Adipocyte (in vitro differentiated cells): ENCODE data around the gene AMBRA1.

Source experiments
- DNase-seq: peaks from one replicate; pipeline ENCODE4 v3.0.0-alpha.2; 2015; ENCODE audit warnings: low read depth
- H3K27me3 ChIP-seq: replicated peaks from 2 replicates; pipeline ENCODE4 v1.7.0; 2013; ENCODE audit warnings: mild to moderate bottlenecking, low read length, moderate library complexity; ENCODE audit not compliant: control insufficient read depth, insufficient read depth
- H3K36me3 ChIP-seq: 2 replicates; pipeline ENCODE4 v1.7.0; 2013; ENCODE audit warnings: low read length, mild to moderate bottlenecking, moderate library complexity; ENCODE audit not compliant: control insufficient read depth, insufficient read depth, severe bottlenecking
- H3K4me1 ChIP-seq: 2 replicates; pipeline ENCODE4 v1.7.0; 2013; ENCODE audit warnings: mild to moderate bottlenecking, low read length, moderate library complexity; ENCODE audit not compliant: control insufficient read depth, insufficient read depth
- H3K4me3 ChIP-seq: 2 replicates; pipeline ENCODE4 v1.7.0; 2013; ENCODE audit warnings: mild to moderate bottlenecking, low read length, moderate library complexity
- H3K9ac ChIP-seq: 2 replicates; pipeline ENCODE4 v1.7.0; 2013; ENCODE audit warnings: mild to moderate bottlenecking, low read length, moderate library complexity
- H3K9me3 ChIP-seq: 2 replicates; pipeline ENCODE4 v1.7.0; 2013; ENCODE audit warnings: mild to moderate bottlenecking, low read length, moderate library complexity; ENCODE audit not compliant: control insufficient read depth

Gene AMBRA1

DNA sequence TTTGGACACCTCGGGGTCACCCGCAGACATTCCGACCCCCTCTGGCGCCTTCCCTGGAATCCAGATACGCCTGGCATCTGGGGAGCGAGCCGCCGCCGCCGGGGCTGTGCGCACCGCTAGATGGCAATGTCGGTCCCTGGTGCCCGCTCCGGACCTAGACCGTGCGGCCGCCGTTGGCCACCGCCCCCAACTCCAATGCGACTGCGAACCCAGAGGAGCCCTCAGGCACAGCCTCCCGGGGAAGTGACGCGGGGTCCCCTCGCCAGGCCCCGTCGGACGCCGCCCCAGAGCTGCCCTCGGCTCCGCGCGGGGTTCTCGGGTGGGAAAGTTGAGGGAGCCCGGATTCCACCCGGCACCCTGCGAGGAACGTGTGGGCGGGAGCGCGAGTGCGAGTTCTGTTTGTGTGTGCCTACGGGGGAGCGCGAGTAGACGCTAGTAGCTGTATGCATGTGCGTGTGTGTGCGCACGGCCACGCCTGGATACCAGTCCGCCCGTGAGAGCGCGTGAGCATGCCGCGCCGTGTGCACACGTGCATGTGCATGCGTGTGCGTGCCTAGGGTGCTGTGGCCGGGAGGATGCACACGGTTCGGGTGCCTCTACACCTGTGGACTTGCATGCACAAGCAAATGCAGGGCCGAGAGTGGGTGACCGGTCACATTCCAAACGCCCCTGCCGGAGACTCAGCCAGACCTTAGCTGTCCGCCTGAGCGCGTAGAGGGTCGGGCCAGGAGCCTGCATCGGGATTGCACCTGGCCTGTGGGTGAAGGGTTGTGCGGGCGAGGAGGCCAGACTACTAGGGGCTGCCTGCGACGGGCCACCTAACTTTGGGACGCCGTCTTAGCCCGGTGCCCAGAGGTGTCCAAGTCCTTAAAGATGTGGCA, 204.1 kb downstream of the AMBRA1 start:
- peak overlapping the region; percentile 80 for H3K4me3 ChIP-seq
- H3K9me3 ChIP-seq = no peaks in the 10 kb centered on the region
- peaks cover 22% of the 10 kb centered on the region for H3K4me1 ChIP-seq
- H3K9ac ChIP-seq = no peak overlapping the region
- no peaks in the 10 kb centered on the region for H3K36me3 ChIP-seq
- H3K27me3 ChIP-seq = peaks cover 8% of the 10 kb centered on the region
- DNase-seq = peak; percentile 91

GRCh38 chr11:46388619-46389449, 205.0 kb downstream of the AMBRA1 start:
- Histone ChIP-seq H3K4me3 (peak overlapping the region; percentile 80), H3K36me3 (no peaks in the 10 kb centered on the region), H3K27me3 (peaks cover 11% of the 10 kb centered on the region), H3K9ac (no peak overlapping the region), H3K9me3 (no peaks in the 10 kb centered on the region), H3K4me1 (peaks cover 22% of the 10 kb centered on the region)
- no peak for DNase-seq

- no peaks in the 10 kb centered on the region for H3K36me3 ChIP-seq
- DNase-seq = no peak
- H3K4me3 ChIP-seq = no peak overlapping the region
- no peaks in the 10 kb centered on the region for H3K9me3 ChIP-seq
- peaks cover 18% of the 10 kb centered on the region for H3K4me1 ChIP-seq
- H3K9ac ChIP-seq = no peak overlapping the region
- H3K27me3 ChIP-seq = peaks cover 11% of the 10 kb centered on the region
These were observed 205.8 kb downstream of the AMBRA1 start for GRCh38 chr11:46387919-46388618.

DNA sequence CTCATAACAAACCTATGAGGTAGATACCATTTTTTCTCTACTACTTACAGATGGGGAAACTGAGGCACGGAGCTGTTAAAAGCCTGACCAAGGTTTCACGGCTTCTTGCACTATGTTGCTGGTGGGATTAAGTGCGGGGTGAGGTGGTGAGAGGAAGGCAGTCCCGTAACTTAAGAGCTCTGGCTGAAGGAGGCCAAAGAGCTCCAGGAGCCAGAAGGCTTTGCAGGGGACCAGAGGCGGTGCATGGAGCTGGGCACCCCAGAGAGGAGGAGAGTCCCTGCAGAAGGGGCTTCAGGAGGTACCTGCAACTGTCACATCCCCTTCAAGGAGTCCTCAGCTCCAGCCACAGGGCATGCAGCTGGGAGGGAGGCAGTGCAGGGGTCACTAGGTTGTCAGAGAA, 206.4 kb downstream of the AMBRA1 start:
- H3K4me1 ChIP-seq = peaks cover 13% of the 10 kb centered on the region
- H3K27me3 ChIP-seq = peaks cover 11% of the 10 kb centered on the region
- DNase-seq = no peak

GRCh38 chr11:46386674-46387073, 207.1 kb downstream of the AMBRA1 start:
- peaks cover 13% of the 10 kb centered on the region for H3K4me1 ChIP-seq
- no peak overlapping the region for H3K4me3 ChIP-seq
- no peaks in the 10 kb centered on the region for H3K36me3 ChIP-seq
- H3K9ac ChIP-seq = no peak overlapping the region
- peaks cover 11% of the 10 kb centered on the region for H3K27me3 ChIP-seq
- no peaks in the 10 kb centered on the region for H3K9me3 ChIP-seq
- DNase-seq = no peak

More for the DNA sequence above, 206.4 kb downstream of the AMBRA1 start:
- no peaks in the 10 kb centered on the region for H3K36me3 ChIP-seq
- no peaks in the 10 kb centered on the region for H3K9me3 ChIP-seq
- H3K9ac ChIP-seq = no peak overlapping the region
- no peak overlapping the region for H3K4me3 ChIP-seq

- Histone ChIP-seq H3K27me3 (peaks cover 11% of the 10 kb centered on the region), H3K9ac (no peak overlapping the region), H3K4me1 (peaks cover 13% of the 10 kb centered on the region), H3K36me3 (no peaks in the 10 kb centered on the region), H3K4me3 (no peak overlapping the region), H3K9me3 (no peaks in the 10 kb centered on the region)
- DNase-seq = no peak
These were observed 207.7 kb downstream of the AMBRA1 start for GRCh38 chr11:46386005-46386578.

- no peak for DNase-seq
- Histone ChIP-seq H3K4me3 (no peak overlapping the region), H3K27me3 (peaks cover 8% of the 10 kb centered on the region), H3K9ac (no peak overlapping the region), H3K36me3 (no peaks in the 10 kb centered on the region), H3K4me1 (peaks cover 11% of the 10 kb centered on the region), H3K9me3 (no peaks in the 10 kb centered on the region)
These were observed 208.4 kb downstream of the AMBRA1 start for GRCh38 chr11:46385169-46386004.

DNA sequence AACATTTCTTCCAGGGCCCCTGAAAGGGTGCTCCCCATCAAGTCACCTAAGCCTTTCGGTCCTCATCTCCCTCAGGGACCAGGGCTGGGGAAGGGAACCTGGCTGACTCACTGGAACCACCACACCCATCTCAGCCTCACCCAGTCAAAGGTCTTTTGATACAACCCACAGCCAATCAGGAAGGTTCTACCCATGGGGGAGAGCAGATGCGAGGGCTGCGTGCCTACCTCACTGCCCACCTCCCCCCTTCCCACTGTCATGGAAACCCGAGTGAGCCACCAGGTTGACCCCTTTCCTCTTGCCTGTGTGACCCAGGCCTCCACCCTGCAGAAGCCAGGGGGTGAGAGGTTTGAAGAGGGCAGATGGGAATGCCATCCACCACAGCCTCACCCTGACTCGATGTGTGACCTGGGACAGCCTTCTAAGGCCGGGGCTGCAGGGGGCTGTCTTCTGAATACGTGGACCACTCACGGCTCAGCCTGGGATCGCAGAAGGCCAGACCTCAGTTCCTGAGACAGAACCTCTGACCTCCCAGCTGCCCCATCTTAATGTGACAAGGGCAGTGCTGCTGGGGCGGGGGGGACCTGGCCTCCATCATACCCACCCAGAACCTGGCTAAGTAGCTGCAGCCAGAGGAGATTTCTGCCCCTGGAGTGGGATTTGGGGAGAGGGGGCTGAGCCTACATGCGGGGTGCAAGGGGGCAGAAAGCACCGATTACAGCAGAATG, 209.7 kb downstream of the AMBRA1 start:
- peaks cover 2% of the 10 kb centered on the region for H3K4me1 ChIP-seq
- peaks cover 6% of the 10 kb centered on the region for H3K27me3 ChIP-seq
- H3K4me3 ChIP-seq = no peak overlapping the region

DNA sequence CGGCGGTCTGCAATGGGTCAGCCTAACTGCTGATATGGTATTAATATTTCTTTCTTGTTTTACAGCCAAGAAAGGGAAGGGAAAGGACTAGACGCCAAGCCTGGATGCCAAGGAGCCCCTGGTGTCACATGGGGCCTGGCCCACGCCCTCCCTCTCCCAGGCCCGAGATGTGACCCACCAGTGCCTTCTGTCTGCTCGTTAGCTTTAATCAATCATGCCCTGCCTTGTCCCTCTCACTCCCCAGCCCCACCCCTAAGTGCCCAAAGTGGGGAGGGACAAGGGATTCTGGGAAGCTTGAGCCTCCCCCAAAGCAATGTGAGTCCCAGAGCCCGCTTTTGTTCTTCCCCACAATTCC, 210.4 kb downstream of the AMBRA1 start:
- H3K9ac ChIP-seq = no peak overlapping the region
- H3K36me3 ChIP-seq = no peaks in the 10 kb centered on the region
- H3K27me3 ChIP-seq = peaks cover 6% of the 10 kb centered on the region
- no peak overlapping the region for H3K4me3 ChIP-seq
- no peak for DNase-seq
- peaks cover 2% of the 10 kb centered on the region for H3K4me1 ChIP-seq
- H3K9me3 ChIP-seq = no peaks in the 10 kb centered on the region

More for the DNA sequence above, 209.7 kb downstream of the AMBRA1 start:
- H3K9ac ChIP-seq = no peak overlapping the region
- DNase-seq = no peak
- no peaks in the 10 kb centered on the region for H3K36me3 ChIP-seq
- H3K9me3 ChIP-seq = no peaks in the 10 kb centered on the region
